HepG2 (cell line): ENCODE measurements around the gene VSTM5. TPM values are rescaled to one million over a fixed set of nuclear protein-coding genes. Genes with fewer than 3 reads are reported as not detected.
A peak's percentile ranks its signal among the peaks of the same experiment; 100 is the strongest.

Source experiments
- BCL6 ChIP-seq: IDR thresholded peaks from 2 replicates; pipeline ENCODE4 v1.6.1; 2016; ENCODE audit warnings: missing genetic modification reagents, missing compliant biosample characterization
- CBX1 ChIP-seq: IDR thresholded peaks from one replicate; pipeline ENCODE4 v1.6.1; 2016; ENCODE audit warnings: antibody characterized with exemption, low read depth
- FOXO1 ChIP-seq: sonication (generic); formaldehyde crosslinking; IDR thresholded peaks from 2 replicates; pipeline ENCODE4 v1.4.0; 2020; ENCODE audit warnings: missing genetic modification reagents
- HOXA3 ChIP-seq: sonication (generic); formaldehyde crosslinking; IDR thresholded peaks from 2 replicates; pipeline ENCODE4 v1.5.0; 2020; ENCODE audit warnings: missing genetic modification reagents
- KAT8 ChIP-seq: IDR thresholded peaks from 2 replicates; pipeline ENCODE4 v1.6.1; 2016; ENCODE audit warnings: missing genetic modification reagents, missing compliant biosample characterization
- NRL ChIP-seq: sonication (generic); formaldehyde crosslinking; IDR thresholded peaks from 2 replicates; pipeline ENCODE4 v1.5.0; 2020; ENCODE audit warnings: missing genetic modification reagents, mild to moderate bottlenecking, moderate library complexity, borderline replicate concordance
- RBM22 ChIP-seq: fragments of 200-400 bp; formaldehyde crosslinking; optimal IDR thresholded peaks from 2 replicates; pipeline ENCODE3; 2017; ENCODE audit warnings: mild to moderate bottlenecking, low read length, moderate library complexity
- SMAD9 ChIP-seq: sonication (generic); formaldehyde crosslinking; IDR thresholded peaks from 2 replicates; pipeline ENCODE4 v1.5.1; 2020; ENCODE audit warnings: mild to moderate bottlenecking, missing genetic modification reagents
- SP1 ChIP-seq, 2 experiments: fragments of 450-650 bp in 1 of 2; sonication (generic) in 1 of 2; formaldehyde crosslinking in 1 of 2; IDR thresholded peaks; 2 replicates each; pipeline versions ENCODE4 v1.4.0 to v1.6.1; 2016 to 2020; ENCODE audit warnings: missing genetic modification reagents in 1 of 2
- STAG1 ChIP-seq: sonication (generic); formaldehyde crosslinking; IDR thresholded peaks from 2 replicates; pipeline ENCODE4 v1.4.0; 2020; ENCODE audit warnings: missing genetic modification reagents
- TCF7 ChIP-seq: sonication (generic); IDR thresholded peaks from 2 replicates; pipeline ENCODE4 v1.6.1; 2016; ENCODE audit warnings: antibody characterized with exemption, low read depth
- ZBTB21 ChIP-seq: sonication (generic); formaldehyde crosslinking; IDR thresholded peaks from 2 replicates; pipeline ENCODE4 v1.4.0; 2020; ENCODE audit warnings: missing genetic modification reagents
- ZNF333 ChIP-seq: sonication (generic); formaldehyde crosslinking; IDR thresholded peaks from 2 replicates; pipeline ENCODE4 v1.4.0; 2020; ENCODE audit warnings: mild to moderate bottlenecking, missing genetic modification reagents, borderline replicate concordance
- ZNF737 ChIP-seq: sonication (generic); formaldehyde crosslinking; IDR thresholded peaks from 2 replicates; pipeline ENCODE4 v1.5.0; 2020; ENCODE audit warnings: missing genetic modification reagents, mild to moderate bottlenecking, borderline replicate concordance
- ZSCAN12 ChIP-seq: sonication (generic); formaldehyde crosslinking; IDR thresholded peaks from 2 replicates; pipeline ENCODE4 v1.9.0; 2021; ENCODE audit warnings: mild to moderate bottlenecking, missing genetic modification reagents
- polyA plus RNA-seq, 8 experiments: library from polyadenylated mRNA; depleted of rRNA in 3 of 8; stranded (reverse) in 7 of 8; unstranded in 1 of 8; fragments of >200 nt; fragmentation: Illumina TruSeq in 4 of 8; extraction: Trizol in 4 of 8; gene quantifications; 2 replicates each; pipeline versions ENCODE4 v1.2.1 to v1.2.3, GENCODE V29; 2011 to 2016; ENCODE audit warnings: low read depth in 4 of 8, missing spikeins in 1 of 8, mixed read lengths in 1 of 8; ENCODE audit not compliant: insufficient read depth in 1 of 8
- total RNA-seq, 5 experiments: library from RNA; depleted of rRNA; stranded (reverse); fragments of >200 nt; fragmentation: Illumina TruSeq; extraction: Trizol; gene quantifications; 2 replicates each; pipeline ENCODE4 v1.2.3, GENCODE V29; 2016; ENCODE audit warnings: low read depth in 1 of 5
- TF ChIP-seq, protein P1 (sequence below): IDR thresholded peaks from 2 replicates; pipeline ENCODE4 v1.6.1; 2016; ENCODE audit warnings: missing compliant biosample characterization, missing genetic modification reagents, borderline replicate concordance
- TF ChIP-seq, protein P2 (sequence below): sonication (generic); formaldehyde crosslinking; IDR thresholded peaks from 2 replicates; pipeline ENCODE4 v1.4.0; 2020; ENCODE audit warnings: missing genetic modification reagents, mild to moderate bottlenecking, borderline replicate concordance
- TF ChIP-seq, protein P3 (sequence below): sonication (generic); formaldehyde crosslinking; IDR thresholded peaks from 2 replicates; pipeline ENCODE4 v1.4.0; 2020; ENCODE audit warnings: mild to moderate bottlenecking, missing genetic modification reagents

The VSTM5 gene
- total and polyA plus RNA-seq, 2 of the 13 experiments (the other 11 are each of a cell fraction or from before 2014, with no cell fraction given), result not detected

DNA sequence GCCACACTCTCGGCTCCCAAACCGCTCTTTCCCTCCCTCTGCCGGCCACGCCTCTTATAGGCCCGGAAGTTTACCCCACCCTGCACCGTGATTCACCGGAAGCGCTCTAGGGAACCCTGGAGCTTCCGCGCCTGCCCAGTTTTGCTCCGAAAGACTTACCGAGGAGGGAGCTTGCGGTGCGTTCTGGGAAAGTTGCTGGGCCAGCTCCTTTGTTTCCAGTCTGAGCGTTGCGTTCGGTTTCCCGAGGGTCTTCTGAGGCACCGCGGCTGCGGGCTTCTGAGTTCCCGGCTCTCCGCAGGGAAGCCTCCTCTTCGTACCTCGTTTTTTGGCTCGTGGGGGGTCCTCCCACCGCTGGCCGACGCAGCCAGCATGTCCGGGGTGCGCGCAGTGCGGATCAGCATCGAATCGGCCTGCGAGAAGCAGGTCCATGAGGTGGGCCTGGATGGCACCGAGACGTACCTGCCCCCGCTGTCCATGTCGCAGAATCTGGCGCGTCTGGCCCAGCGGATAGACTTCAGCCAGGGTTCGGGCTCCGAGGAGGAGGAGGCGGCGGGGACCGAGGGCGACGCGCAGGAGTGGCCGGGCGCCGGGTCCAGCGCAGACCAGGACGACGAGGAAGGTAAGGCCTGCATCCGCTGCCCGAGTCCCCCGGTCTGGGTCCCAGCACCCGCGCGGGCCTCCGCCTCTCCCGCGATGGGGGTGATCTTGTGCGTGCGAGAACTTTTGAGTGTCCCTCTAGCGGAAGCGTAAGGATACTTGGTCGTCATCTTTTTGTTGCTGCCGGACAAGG, 66.1 kb downstream of the VSTM5 start, which contains the start of gene MED17 (continued):
- TF ChIP-seq, protein P1, sequence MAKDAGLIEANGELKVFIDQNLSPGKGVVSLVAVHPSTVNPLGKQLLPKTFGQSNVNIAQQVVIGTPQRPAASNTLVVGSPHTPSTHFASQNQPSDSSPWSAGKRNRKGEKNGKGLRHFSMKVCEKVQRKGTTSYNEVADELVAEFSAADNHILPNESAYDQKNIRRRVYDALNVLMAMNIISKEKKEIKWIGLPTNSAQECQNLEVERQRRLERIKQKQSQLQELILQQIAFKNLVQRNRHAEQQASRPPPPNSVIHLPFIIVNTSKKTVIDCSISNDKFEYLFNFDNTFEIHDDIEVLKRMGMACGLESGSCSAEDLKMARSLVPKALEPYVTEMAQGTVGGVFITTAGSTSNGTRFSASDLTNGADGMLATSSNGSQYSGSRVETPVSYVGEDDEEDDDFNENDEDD (CRISPR knock-in tag), result peak; percentile 34; the same call in 1 of the 2 replicates
- TF ChIP-seq KAT8 (CRISPR knock-in tag) (peak; percentile 85; the same call in 1 of the 2 replicates), SP1 (IDR thresholded peaks at IDR 0.05) (no peak), SP1 (CRISPR knock-in tag; IDR thresholded peaks at IDR 0.05) (no peak; the same call in 1 of the 2 replicates), NRL (no peak; the same call in 1 of the 2 replicates), HOXA3 (CRISPR knock-in tag) (peak; percentile 61; the same call in 1 of the 2 replicates), SMAD9 (CRISPR knock-in tag) (0 out of 2 replicates have a peak, but pooled peaks have one; percentile 19), ZNF737 (CRISPR knock-in tag) (peak; percentile 28; the same call in 1 of the 2 replicates), ZSCAN12 (CRISPR knock-in tag) (no peak), CBX1 (no peak), BCL6 (CRISPR knock-in tag) (peak; percentile 72), FOXO1 (CRISPR knock-in tag) (no peak), RBM22 (peak; percentile 41), STAG1 (CRISPR knock-in tag) (0 out of 2 replicates have a peak, but pooled peaks have one; percentile 1), ZNF333 (CRISPR knock-in tag) (no peak), TCF7 (no peak), ZBTB21 (CRISPR knock-in tag) (peak; percentile 58; the same call in 1 of the 2 replicates)
- TF ChIP-seq, protein P2, sequence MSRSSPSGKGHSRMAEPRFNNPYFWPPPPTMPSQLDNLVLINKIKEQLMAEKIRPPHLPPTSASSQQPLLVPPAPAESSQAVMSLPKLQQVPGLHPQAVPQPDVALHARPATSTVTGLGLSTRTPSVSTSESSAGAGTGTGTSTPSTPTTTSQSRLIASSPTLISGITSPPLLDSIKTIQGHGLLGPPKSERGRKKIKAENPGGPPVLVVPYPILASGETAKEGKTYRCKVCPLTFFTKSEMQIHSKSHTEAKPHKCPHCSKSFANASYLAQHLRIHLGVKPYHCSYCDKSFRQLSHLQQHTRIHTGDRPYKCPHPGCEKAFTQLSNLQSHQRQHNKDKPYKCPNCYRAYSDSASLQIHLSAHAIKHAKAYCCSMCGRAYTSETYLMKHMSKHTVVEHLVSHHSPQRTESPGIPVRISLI (CRISPR knock-in tag), result no peak; the same call in 1 of the 2 replicates
- TF ChIP-seq, protein P3, sequence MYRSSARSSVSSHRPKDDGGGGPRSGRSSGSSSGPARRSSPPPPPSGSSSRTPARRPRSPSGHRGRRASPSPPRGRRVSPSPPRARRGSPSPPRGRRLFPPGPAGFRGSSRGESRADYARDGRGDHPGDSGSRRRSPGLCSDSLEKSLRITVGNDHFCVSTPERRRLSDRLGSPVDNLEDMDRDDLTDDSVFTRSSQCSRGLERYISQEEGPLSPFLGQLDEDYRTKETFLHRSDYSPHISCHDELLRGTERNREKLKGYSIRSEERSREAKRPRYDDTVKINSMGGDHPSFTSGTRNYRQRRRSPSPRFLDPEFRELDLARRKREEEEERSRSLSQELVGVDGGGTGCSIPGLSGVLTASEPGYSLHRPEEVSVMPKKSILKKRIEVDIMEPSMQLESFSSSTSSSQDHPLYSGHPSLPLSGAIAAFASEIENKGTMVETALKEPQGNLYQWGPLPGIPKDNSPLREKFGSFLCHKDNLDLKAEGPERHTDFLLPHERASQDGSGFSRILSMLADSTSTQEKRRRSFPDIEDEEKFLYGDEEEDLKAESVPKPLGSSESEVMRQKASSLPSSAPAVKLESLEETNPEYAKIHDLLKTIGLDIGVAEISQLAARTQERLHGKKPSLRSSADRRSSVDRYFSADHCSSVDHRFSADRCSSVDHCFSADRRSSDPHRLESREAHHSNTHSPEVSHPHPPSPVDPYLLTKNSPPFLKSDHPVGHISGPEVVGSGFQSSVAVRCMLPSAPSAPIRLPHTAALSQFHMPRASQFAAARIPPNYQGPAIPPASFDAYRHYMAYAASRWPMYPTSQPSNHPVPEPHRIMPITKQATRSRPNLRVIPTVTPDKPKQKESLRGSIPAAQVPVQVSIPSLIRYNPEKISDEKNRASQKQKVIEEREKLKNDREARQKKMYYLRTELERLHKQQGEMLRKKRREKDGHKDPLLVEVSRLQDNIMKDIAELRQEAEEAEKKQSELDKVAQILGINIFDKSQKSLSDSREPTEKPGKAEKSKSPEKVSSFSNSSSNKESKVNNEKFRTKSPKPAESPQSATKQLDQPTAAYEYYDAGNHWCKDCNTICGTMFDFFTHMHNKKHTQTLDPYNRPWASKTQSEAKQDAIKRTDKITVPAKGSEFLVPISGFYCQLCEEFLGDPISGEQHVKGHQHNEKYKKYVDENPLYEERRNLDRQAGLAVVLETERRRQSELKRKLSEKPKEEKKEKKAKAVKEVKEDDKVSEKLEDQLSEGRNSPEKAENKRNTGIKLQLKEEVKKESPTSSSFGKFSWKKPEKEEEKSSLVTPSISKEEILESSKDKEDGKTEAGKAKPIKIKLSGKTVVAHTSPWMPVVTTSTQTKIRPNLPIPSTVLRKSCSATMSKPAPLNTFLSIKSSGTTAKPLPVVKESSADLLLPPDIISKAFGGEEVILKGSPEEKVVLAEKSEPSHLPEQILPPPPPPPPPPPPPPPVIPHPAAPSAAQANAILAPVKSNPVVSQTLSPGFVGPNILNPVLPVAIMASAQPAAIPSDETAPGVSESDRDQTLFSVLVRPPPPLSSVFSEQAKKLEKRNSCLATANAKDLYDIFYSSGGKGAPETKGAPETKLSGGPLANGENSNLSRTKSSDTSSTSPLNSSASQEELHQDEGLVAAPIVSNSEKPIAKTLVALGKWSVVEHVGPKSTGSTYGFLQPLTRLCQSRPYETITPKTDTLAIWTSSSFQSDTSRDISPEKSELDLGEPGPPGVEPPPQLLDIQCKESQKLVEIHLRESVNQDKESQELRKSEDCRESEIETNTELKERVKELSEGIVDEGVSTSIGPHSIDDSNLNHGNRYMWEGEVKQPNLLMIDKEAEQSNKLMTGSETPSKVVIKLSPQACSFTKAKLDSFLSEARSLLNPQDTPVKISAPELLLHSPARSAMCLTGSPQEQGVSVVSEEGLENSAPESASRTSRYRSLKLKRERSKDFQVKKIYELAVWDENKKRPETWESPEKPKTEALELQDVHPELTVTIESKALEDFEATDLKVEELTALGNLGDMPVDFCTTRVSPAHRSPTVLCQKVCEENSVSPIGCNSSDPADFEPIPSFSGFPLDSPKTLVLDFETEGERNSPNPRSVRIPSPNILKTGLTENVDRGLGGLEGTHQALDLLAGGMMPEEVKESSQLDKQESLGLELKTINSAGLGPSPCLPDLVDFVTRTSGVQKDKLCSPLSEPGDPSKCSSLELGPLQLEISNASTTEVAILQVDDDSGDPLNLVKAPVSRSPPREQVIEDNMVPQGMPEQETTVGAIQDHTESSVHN, result no peak
